Fibroblast of the aortic adventitia (primary cell): Measurements from ENCODE around the gene MYO16. TPM values are rescaled to one million over a fixed set of nuclear protein-coding genes. Genes with fewer than 3 reads are reported as not detected.
A peak's percentile ranks its signal among the peaks of the same experiment; 100 is the strongest.

ENCODE experiments used
- DNase-seq: peaks from one replicate; pipeline ENCODE4 v3.0.0-alpha.2; 2010; ENCODE audit warnings: low read depth
- H3K4me3 ChIP-seq: 2 replicates; pipeline ENCODE4 v1.5.1; 2011; ENCODE audit warnings: low read depth, mild to moderate bottlenecking, control low read depth, low read length, moderate library complexity
- CTCF ChIP-seq: IDR thresholded peaks from 2 replicates; pipeline ENCODE4 v1.5.1; 2011; ENCODE audit warnings: mild to moderate bottlenecking, low read length, control low read depth, inconsistent platforms; ENCODE audit not compliant: insufficient read depth
- total RNA-seq: library from RNA; depleted of rRNA; stranded (reverse); fragments of >200 nt; gene quantifications from 2 replicates; pipeline ENCODE4 v1.2.3, GENCODE V29; 2012; ENCODE audit warnings: low replicate concordance

Gene MYO16
- total RNA-seq, 1 donor = under 0.01 TPM

- H3K4me3 ChIP-seq = no peak overlapping the region
- DNase-seq = no peak
- TF ChIP-seq CTCF = no peak
Observed at GRCh38 chr13:108921238-108921637, 291.8 kb downstream of the MYO16 start.

- no peak for TF ChIP-seq CTCF
- DNase-seq = no peak
- H3K4me3 ChIP-seq = no peak overlapping the region
Observed at GRCh38 chr13:108922108-108922507, 292.7 kb downstream of the MYO16 start.

- DNase-seq = no peak
- no peak overlapping the region for H3K4me3 ChIP-seq
- no peak for TF ChIP-seq CTCF
Observed at GRCh38 chr13:108923386-108924047, 294.1 kb downstream of the MYO16 start.

- TF ChIP-seq CTCF = no peak
- peak; percentile 42 for DNase-seq
- no peak overlapping the region for H3K4me3 ChIP-seq
Observed at GRCh38 chr13:108924134-108924533, 294.7 kb downstream of the MYO16 start.

GRCh38 chr13:108924541-108924940 is 295.1 kb downstream of the MYO16 start:
- no peak overlapping the region for H3K4me3 ChIP-seq
- no peak for DNase-seq
- no peak for TF ChIP-seq CTCF

- no peak for DNase-seq
- no peak for TF ChIP-seq CTCF
Observed at GRCh38 chr13:108925070-108925469, 295.7 kb downstream of the MYO16 start.

GRCh38 chr13:108926862-108927261 is 297.5 kb downstream of the MYO16 start:
- no peak for DNase-seq
- TF ChIP-seq CTCF = no peak
- no peak overlapping the region for H3K4me3 ChIP-seq

More at GRCh38 chr13:108925070-108925469, 295.7 kb downstream of the MYO16 start:
- no peak overlapping the region for H3K4me3 ChIP-seq
